PFSK-1 (cell line): ENCODE measurements around the gene CEP350.

Source experiments
- FOXP2 ChIP-seq: optimal IDR thresholded peaks from 2 replicates; pipeline ENCODE3; 2011; ENCODE audit warnings: borderline replicate concordance, control low read depth, inconsistent platforms; ENCODE audit not compliant: insufficient read depth; ENCODE audit errors: extremely low read length, extremely low read depth
- POLR2AphosphoS5 ChIP-seq: IDR thresholded peaks from 2 replicates; pipeline ENCODE4 v1.6.1; 2012; ENCODE audit warnings: low read depth, mild to moderate bottlenecking, control low read depth, low read length, moderate library complexity
- SIN3A ChIP-seq: IDR thresholded peaks from 2 replicates; pipeline ENCODE4 v1.6.1; 2012; ENCODE audit warnings: mild to moderate bottlenecking, low read length, moderate library complexity, borderline replicate concordance; ENCODE audit not compliant: insufficient read depth
- TAF1 ChIP-seq: IDR thresholded peaks from 2 replicates; pipeline ENCODE4 v1.6.1; 2012; ENCODE audit warnings: low read length, control low read depth, borderline replicate concordance; ENCODE audit not compliant: insufficient read depth
- TF ChIP-seq, protein P1 (sequence below), 2 experiments: IDR thresholded peaks; 2 replicates each; pipeline versions ENCODE4 v1.6.1 to v1.8.0; 2011 to 2012; ENCODE audit warnings: low read depth in 2 of 2, low read length in 2 of 2, control low read depth in 1 of 2, inconsistent platforms in 1 of 2, mild to moderate bottlenecking in 1 of 2, moderate library complexity in 1 of 2; ENCODE audit not compliant: insufficient read depth in 1 of 2

DNA sequence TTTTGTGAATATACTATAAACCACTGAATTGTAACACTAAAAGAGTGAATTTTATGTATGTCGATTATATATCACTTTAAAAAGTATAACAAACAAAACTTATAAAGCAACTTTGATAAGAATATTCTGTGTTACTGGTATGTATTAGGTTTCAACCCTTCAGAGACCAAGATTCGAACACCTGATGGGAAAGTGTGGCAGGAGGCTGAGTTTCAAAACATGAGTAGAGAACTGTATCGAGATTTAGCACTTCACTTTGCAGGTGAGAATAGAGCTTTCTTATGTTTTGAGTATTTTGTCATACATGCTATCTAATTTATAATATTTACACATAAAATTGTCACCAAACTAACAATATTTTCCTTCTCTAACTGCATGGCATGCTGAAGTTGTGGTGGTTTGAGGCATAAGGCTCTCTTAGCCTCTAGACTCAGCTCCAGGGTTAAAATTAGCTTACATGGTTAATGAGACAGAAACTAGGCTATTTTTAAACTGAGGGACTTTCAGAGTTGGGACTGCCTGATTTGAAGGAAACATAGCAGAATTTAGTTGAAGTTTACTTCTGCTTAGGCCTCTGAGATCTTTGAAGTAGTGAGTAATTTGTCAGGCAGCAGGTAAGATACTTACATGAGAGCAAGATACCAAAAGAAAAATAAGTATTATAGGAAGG lies 48.6 kb downstream of the CEP350 start:
- TF ChIP-seq POLR2AphosphoS5 (no peak), TAF1 (no peak), SIN3A (no peak), FOXP2 (no peak)
- TF ChIP-seq, protein P1, sequence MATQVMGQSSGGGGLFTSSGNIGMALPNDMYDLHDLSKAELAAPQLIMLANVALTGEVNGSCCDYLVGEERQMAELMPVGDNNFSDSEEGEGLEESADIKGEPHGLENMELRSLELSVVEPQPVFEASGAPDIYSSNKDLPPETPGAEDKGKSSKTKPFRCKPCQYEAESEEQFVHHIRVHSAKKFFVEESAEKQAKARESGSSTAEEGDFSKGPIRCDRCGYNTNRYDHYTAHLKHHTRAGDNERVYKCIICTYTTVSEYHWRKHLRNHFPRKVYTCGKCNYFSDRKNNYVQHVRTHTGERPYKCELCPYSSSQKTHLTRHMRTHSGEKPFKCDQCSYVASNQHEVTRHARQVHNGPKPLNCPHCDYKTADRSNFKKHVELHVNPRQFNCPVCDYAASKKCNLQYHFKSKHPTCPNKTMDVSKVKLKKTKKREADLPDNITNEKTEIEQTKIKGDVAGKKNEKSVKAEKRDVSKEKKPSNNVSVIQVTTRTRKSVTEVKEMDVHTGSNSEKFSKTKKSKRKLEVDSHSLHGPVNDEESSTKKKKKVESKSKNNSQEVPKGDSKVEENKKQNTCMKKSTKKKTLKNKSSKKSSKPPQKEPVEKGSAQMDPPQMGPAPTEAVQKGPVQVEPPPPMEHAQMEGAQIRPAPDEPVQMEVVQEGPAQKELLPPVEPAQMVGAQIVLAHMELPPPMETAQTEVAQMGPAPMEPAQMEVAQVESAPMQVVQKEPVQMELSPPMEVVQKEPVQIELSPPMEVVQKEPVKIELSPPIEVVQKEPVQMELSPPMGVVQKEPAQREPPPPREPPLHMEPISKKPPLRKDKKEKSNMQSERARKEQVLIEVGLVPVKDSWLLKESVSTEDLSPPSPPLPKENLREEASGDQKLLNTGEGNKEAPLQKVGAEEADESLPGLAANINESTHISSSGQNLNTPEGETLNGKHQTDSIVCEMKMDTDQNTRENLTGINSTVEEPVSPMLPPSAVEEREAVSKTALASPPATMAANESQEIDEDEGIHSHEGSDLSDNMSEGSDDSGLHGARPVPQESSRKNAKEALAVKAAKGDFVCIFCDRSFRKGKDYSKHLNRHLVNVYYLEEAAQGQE (IDR thresholded peaks at IDR 0.05; ENCODE audit: insufficient read depth in 1 of 2, low read depth in 2 of 2, low read length in 2 of 2), result no peak
